Activated naive CD4-positive, alpha-beta T cell treated with anti-CD3 and anti-CD28 coated beads for 36 hours (primary cell): ENCODE data around the gene PPP1R14B. TPM values are rescaled to one million over a fixed set of nuclear protein-coding genes. Genes with fewer than 3 reads are reported as not detected.

Source experiments
- CTCF ChIA-PET: fragments of 350-600 bp; sonication (Branson Sonifier 250); formaldehyde crosslinking; loops from one replicate; lab custom pipeline; 2021; ENCODE audit warnings: antibody characterized with exemption; lab: Charles Lee
- DNase-seq: peaks from one replicate; pipeline ENCODE4 v3.0.0-alpha.2; 2020
- H3K27ac Mint-ChIP-seq: one replicate; pipeline ENCODE4 v1.8.0; 2021; ENCODE audit warnings: mild to moderate bottlenecking, mixed read lengths
- H3K27me3 Mint-ChIP-seq: one replicate; pipeline ENCODE4 v1.8.0; 2021; ENCODE audit warnings: low read depth, mixed read lengths
- H3K36me3 Mint-ChIP-seq: one replicate; pipeline ENCODE4 v1.8.0; 2021; ENCODE audit warnings: low read depth, mixed read lengths
- H3K4me1 Mint-ChIP-seq: one replicate; pipeline ENCODE4 v1.8.0; 2021; ENCODE audit warnings: low read depth, mixed read lengths
- H3K4me3 Mint-ChIP-seq: one replicate; pipeline ENCODE4 v1.8.0; 2021; ENCODE audit warnings: mild to moderate bottlenecking, moderate library complexity, mixed read lengths
- H3K9me3 Mint-ChIP-seq: one replicate; pipeline ENCODE4 v1.8.0; 2021; ENCODE audit warnings: mixed read lengths
- intact Hi-C: fragments of 100-400 bp; cut with micrococcal nuclease; formaldehyde crosslinking; loops from one replicate; pipeline ENCODE4 v1.15.1; 2023
- total RNA-seq, 2 experiments: library from RNA; stranded (reverse); gene quantifications; one replicate each; pipeline ENCODE4 v1.2.3, GENCODE V29; 2021

The PPP1R14B gene
- total RNA-seq, 2 experiments from 2014 or later = 216 to 227 TPM

DNA sequence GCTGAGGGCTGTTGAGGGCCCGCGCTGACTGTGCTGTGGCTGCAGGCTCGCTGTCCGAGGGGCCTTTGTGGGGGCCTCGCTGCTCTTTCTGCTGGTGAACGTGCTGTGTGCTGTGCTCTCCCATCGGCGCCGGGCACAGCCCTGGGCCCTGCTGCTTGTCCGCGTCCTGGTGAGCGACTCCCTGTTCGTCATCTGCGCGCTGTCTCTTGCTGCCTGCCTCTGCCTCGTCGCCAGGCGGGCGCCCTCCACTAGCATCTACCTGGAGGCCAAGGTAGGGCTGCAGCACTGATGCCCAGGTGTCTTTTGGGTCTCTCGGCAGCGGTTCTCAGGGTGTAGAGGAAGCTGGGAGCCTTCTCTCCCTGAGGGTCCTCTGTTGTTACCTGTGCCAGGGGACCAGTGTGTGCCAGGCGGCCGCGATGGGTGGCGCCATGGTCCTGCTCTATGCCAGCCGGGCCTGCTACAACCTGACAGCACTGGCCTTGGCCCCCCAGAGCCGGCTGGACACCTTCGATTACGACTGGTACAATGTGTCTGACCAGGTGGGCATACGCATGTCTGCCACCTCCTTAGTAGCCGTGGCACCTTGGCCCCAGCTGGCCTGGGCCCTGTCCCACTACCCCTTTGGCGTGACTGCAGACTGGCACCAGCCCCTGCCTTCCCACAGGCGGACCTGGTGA, 41.1 kb upstream of the PPP1R14B start:
- peaks cover 12% of the 10 kb centered on the region for H3K27me3 Mint-ChIP-seq
- H3K4me3 Mint-ChIP-seq = no peak overlapping the region
- H3K9me3 Mint-ChIP-seq = no peaks in the 10 kb centered on the region
- H3K36me3 Mint-ChIP-seq = peaks cover 2% of the 10 kb centered on the region
- intact Hi-C loops = no loop called here
- DNase-seq = no peak
- H3K4me1 Mint-ChIP-seq = peaks cover 17% of the 10 kb centered on the region
- no peak overlapping the region for H3K27ac Mint-ChIP-seq
- CTCF ChIA-PET = interaction anchor here (0.6 to 1.5 kb wide), 3 partner anchors 13 to 17 kb away, joined by 3 to 4 read pairs (median 3); partner anchors contain the start of gene CATSPERZ

DNA sequence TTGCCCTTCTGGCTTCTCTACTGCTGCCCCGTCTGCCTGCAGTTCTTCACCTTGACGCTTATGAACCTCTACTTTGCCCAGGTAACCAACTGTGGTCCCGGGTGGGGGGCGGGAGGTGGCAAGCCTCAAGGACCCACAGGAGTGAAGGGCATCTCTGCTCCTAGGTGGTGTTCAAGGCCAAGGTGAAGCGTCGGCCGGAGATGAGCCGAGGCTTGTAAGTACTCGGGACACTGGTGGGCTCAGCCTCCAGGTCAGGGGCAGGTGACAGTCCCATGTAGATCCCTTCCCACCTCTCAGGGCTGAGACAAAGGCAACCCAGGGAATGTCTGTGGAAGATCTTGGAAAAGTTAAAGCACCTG, 40.0 kb upstream of the PPP1R14B start:
- H3K4me3 Mint-ChIP-seq = peak overlapping the region; percentile 71
- intact Hi-C loops = no loop called here
- H3K27me3 Mint-ChIP-seq = peaks cover 8% of the 10 kb centered on the region
- peak overlapping the region; percentile 22 for H3K27ac Mint-ChIP-seq
- peaks cover 19% of the 10 kb centered on the region for H3K4me1 Mint-ChIP-seq
- peaks cover 4% of the 10 kb centered on the region for H3K36me3 Mint-ChIP-seq
- CTCF ChIA-PET = interaction anchor here (1.0 kb wide), 2 partner anchors 16 to 17 kb away, joined by 3 read pairs; no protein-coding TSS in a partner anchor
- H3K9me3 Mint-ChIP-seq = no peaks in the 10 kb centered on the region
- DNase-seq = no peak

DNA sequence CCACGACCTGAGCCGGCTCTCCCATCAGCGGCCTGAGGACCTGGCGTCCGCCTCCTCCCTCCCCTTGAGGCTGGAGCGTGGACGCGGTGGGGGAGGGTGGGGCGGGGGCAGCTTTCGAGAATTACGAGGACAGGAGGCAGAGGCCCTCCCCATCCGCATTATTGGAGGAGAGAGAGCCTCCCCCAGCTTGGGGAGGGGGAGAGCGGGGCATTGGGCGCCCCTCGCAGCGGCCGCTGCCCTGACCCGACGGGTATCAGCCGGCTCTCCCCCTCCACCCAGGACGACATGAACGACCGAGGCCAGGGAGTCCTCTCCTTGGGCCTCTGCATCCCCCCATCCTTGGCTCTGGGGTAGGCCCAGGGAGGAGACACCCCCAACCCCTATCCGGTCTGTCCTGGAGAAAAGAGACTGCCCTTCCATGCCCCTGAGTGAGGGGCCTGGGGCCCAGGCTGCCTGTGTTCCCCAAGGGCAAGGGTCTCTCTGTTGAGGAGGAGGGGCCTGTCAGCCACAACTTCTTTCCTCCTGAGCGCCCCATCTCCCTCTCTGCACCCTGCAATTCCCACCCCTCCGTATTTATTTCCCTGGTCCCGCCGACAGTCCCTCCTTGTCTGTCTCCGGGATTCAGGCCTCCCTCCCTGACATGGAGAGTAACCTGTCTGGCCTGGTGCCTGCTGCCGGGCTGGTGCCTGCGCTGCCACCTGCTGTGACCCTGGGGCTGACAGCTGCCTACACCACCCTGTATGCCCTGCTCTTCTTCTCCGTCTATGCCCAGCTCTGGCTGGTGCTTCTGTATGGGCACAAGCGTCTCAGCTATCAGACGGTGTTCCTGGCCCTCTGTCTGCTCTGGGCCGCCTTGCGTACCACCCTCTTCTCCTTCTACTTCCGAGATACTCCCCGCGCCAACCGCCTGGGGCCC, 39.4 kb upstream of the PPP1R14B start:
- intact Hi-C loops = loop anchor here (1.0 to 2.0 kb wide), 5 partner anchors 16 to 79 kb away; partner anchors contain the start of genes ESRRA, FKBP2 and PRDX5
- Mint-ChIP-seq H3K27me3 (peaks cover 7% of the 10 kb centered on the region), H3K4me1 (peaks cover 21% of the 10 kb centered on the region), H3K27ac (peak overlapping the region; percentile 22), H3K4me3 (peak overlapping the region; percentile 71), H3K36me3 (peaks cover 4% of the 10 kb centered on the region), H3K9me3 (no peaks in the 10 kb centered on the region)
- CTCF ChIA-PET = interaction anchor here (1.0 to 3.1 kb wide), 5 partner anchors 15 to 48 kb away, joined by 3 to 12 read pairs (median 3); no protein-coding TSS in a partner anchor
- DNase-seq = peak; percentile 44

DNA sequence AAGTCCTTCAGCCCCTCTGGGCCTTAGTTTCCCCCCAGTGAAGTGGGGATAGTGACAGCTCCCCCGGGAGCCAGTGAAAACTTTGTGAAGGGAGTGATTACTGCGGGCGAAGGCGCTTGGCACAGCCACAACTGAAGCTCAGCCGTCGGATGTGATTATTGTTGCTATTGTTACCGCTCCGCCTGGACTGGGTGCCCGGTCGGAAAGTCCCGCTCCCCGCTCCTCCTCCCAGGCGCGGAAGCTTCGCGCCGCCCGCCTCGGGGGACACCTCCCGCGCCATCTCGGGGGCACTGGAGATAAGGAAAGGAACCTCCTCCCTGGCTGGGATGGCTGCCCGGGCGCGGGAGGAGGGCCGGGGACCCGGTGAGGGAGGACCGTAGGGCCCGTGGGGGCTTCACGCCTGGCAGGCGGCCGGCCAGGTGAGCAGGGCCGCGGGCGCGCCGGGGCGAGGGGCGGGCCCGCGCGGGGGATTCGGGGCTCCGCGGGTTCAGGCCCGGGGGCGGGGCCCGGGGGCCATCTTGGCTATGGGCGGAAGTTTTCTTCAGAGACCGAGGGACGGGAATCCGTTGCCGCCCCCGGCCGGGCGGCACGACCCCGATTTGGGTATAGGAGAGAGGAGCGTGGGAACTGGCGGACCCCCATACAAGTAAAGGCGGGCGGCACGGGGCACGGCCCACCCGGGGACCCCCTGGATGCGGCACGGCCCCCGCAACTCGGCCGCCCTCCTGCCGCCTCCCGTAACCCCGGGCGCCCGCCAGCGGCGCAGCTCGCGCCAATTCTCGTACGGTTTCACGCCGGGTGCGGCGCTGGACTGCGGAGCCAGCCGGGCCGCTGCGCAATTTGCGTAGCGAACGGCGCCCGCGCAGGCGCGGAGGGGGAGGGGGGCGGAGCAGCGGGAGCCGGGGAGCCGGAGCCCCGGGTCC, 38.5 kb upstream of the PPP1R14B start, which contains the start of gene GPR137:
TSS of gene GPR137 (plus strand) at position 887 of the 923 bp plus-strand sequence. CDS start 677 bp downstream, outside the sequence.
- no peaks in the 10 kb centered on the region for H3K9me3 Mint-ChIP-seq
- peaks cover 17% of the 10 kb centered on the region for H3K4me1 Mint-ChIP-seq
- no peaks in the 10 kb centered on the region for H3K27me3 Mint-ChIP-seq
- DNase-seq = peak; percentile 87
- H3K4me3 Mint-ChIP-seq = peak within 1 kb of the TSS; percentile 82
- intact Hi-C loops = loop anchor here (1.0 to 2.0 kb wide), 7 partner anchors 15 to 78 kb away; partner anchors contain the start of genes ESRRA, FKBP2, NUDT22 and PPP1R14B
- CTCF ChIA-PET = interaction anchor here (0.8 to 3.1 kb wide), 5 partner anchors 16 to 79 kb away, joined by 3 to 12 read pairs (median 5); partner anchors contain the start of gene FERMT3
- H3K27ac Mint-ChIP-seq = peak within 1 kb of the TSS; percentile 90
- H3K36me3 Mint-ChIP-seq = peaks cover 5% of the 10 kb centered on the region

DNA sequence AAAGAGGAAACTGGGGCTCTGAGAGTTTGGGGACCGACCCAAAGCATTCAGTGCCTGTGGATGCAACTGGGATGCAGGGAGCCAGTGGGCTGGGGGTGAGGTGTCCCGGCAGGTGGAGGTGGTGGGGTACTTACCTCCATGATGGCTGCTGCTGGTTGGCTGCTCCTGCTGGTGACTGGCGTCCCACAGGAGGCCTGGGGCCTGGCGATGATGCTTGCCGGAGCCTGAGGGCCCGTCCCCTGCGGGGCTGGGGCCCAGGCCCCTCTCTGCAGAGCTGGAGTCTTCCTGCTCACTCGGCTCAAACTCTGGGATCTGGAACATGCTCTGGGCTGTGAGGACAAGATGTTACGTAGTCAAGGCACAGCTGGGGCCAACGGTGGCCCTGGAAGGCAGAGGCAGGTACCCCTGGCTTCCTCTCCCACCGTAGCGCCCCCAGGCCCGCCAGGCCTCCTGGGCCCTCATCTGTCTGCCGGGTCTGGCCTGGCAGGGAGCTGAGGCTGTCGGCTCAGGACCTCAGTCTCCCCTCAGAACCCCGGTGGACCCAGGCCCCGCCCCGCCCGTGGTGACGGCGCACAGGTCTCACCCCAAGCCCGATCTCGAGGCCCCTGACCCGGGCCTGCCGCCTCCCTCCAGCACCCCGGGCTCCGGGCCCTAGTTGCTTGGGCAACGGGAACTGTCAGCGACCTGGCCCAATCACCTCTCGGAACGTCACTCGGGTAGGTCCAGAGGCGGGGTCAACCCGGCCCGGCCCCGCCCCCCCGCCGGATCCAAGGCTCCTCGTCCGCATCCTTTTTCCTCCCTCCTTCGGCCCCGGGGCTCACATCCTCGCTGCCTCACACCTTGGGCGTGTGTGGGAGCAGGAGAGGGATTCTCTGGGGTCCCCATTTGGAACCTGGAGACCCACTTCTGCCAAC, 37.6 kb upstream of the PPP1R14B start, which contains the start of gene BAD:
TSS of gene BAD (minus strand) at position 618 of the 914 bp plus-strand sequence. CDS start at position 321, 297 bp downstream.
- H3K4me1 Mint-ChIP-seq = peaks cover 17% of the 10 kb centered on the region
- peak within 1 kb of the TSS; percentile 82 for H3K4me3 Mint-ChIP-seq
- DNase-seq = peak; percentile 95
- CTCF ChIA-PET = interaction anchor here (0.8 to 3.1 kb wide), 5 partner anchors 17 to 78 kb away, joined by 4 to 12 read pairs (median 5); partner anchors contain the start of gene FERMT3
- no peaks in the 10 kb centered on the region for H3K9me3 Mint-ChIP-seq
- H3K27ac Mint-ChIP-seq = peak within 1 kb of the TSS; percentile 90
- H3K36me3 Mint-ChIP-seq = peaks cover 5% of the 10 kb centered on the region
- intact Hi-C loops = loop anchor here (1.0 to 2.0 kb wide), 3 partner anchors 38 to 58 kb away; partner anchors contain the start of genes FKBP2, NUDT22, PPP1R14B and TRPT1
- no peaks in the 10 kb centered on the region for H3K27me3 Mint-ChIP-seq

DNA sequence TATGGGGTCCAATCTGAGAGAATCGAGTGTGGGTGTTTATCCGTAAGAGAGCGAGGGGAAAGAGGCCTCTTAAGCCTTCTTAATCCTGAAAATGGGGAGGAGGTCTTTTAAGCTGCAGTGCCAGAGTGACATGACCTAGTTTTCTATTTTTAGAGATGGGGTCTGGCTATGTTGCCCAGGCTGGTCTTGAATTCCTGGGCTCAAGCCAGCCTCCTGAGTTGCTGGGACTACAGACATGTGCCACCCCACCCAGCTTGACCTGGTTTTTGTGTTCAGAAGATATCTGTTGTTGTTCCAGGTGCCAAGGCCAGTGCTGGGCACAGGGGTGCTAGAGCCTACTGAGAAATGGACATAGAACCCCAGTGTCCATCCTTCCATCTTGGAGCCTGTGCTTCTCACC, 36.3 kb upstream of the PPP1R14B start:
- DNase-seq = no peak
- no peaks in the 10 kb centered on the region for H3K9me3 Mint-ChIP-seq
- intact Hi-C loops = no loop called here
- peak overlapping the region; percentile 30 for H3K27ac Mint-ChIP-seq
- peak overlapping the region; percentile 80 for H3K4me3 Mint-ChIP-seq
- CTCF ChIA-PET = interaction anchor here (1.2 to 3.1 kb wide), 3 partner anchors 18 to 77 kb away, joined by 4 to 12 read pairs (median 6); partner anchors contain the start of gene FERMT3
- peaks cover 17% of the 10 kb centered on the region for H3K4me1 Mint-ChIP-seq
- H3K27me3 Mint-ChIP-seq = no peaks in the 10 kb centered on the region
- peaks cover 11% of the 10 kb centered on the region for H3K36me3 Mint-ChIP-seq

DNA sequence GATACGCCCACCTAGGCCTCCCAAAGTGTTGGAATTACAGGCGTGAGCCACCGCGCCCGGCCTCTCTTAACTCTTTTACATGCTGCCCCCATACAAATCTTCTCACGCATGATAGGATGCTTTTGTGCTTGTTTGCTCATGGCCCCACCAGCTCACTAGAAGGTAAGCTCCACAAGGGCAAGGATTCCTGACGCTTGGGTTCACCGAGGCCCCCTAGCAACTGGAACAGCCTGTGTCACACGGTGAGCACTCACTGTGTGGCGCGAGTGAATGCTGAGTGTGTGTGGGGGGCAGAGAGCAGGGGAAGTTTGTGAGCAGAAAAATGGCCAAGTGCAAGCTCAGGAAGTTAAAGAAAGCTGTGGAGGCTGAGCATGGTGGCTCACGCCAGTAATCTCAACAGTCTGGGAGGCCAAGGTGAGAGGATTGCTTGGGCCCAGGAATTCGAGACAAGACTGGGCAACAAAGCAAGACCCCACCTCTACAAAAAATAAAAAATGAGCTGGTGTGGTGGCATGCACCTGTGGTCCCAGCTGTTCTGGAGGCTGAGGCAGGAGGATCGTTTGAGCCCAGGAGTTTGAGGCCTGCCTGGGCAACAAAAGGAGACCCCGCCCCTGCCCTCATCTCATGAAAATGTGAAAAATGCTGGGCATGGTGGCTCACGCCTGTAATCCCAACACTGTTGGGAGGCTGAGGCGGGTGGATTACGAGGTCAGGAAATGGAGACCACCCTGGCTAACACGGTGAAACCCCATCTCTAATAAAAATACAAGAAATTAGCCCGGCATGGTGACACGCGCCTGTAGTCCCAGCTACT, 35.4 kb upstream of the PPP1R14B start:
- no peaks in the 10 kb centered on the region for H3K9me3 Mint-ChIP-seq
- H3K4me3 Mint-ChIP-seq = no peak overlapping the region
- intact Hi-C loops = no loop called here
- H3K27ac Mint-ChIP-seq = no peak overlapping the region
- DNase-seq = no peak
- H3K4me1 Mint-ChIP-seq = peaks cover 17% of the 10 kb centered on the region
- CTCF ChIA-PET = interaction anchor here (0.8 to 1.4 kb wide), 2 partner anchors 18 to 20 kb away, joined by 6 to 8 read pairs; no protein-coding TSS in a partner anchor
- H3K36me3 Mint-ChIP-seq = peaks cover 11% of the 10 kb centered on the region
- no peaks in the 10 kb centered on the region for H3K27me3 Mint-ChIP-seq

DNA sequence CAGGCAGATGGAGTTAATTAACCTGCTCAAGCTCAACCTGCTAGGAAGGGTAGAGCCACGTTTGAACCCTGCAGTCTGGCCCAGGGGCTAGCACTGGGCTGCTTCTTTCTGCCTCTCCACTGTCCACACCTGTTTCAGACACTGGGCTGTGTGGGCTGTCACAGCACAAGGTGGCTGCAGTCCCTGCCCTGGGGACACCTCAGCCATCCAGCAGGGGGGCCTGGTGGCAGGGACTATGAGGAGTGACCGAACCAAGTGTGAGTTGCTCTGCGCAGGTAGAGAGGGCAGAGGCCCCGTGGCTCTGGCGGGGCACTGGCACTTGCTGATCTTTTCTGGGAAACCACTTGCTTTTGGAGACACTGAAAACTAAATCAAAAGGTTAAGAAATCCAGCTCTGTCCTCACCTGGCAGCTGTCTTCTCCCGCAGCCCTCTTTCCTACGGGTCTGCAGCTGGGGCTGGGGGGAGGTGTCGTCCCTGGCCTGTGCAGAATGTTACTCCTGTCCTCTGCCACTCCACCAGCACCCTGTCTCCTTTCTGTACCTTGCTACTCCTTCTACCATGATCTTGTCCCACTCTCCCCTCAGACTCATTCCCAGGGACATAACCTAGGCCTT, 31.9 kb upstream of the PPP1R14B start:
- Mint-ChIP-seq H3K36me3 (peaks cover 11% of the 10 kb centered on the region), H3K4me1 (peaks cover 7% of the 10 kb centered on the region), H3K27ac (no peak overlapping the region), H3K27me3 (no peaks in the 10 kb centered on the region), H3K9me3 (no peaks in the 10 kb centered on the region), H3K4me3 (no peak overlapping the region)
- CTCF ChIA-PET = interaction anchor here (0.6 to 1.6 kb wide), 2 partner anchors 23 to 133 kb away, joined by 4 to 5 read pairs; no protein-coding TSS in a partner anchor
- intact Hi-C loops = no loop called here
- no peak for DNase-seq

DNA sequence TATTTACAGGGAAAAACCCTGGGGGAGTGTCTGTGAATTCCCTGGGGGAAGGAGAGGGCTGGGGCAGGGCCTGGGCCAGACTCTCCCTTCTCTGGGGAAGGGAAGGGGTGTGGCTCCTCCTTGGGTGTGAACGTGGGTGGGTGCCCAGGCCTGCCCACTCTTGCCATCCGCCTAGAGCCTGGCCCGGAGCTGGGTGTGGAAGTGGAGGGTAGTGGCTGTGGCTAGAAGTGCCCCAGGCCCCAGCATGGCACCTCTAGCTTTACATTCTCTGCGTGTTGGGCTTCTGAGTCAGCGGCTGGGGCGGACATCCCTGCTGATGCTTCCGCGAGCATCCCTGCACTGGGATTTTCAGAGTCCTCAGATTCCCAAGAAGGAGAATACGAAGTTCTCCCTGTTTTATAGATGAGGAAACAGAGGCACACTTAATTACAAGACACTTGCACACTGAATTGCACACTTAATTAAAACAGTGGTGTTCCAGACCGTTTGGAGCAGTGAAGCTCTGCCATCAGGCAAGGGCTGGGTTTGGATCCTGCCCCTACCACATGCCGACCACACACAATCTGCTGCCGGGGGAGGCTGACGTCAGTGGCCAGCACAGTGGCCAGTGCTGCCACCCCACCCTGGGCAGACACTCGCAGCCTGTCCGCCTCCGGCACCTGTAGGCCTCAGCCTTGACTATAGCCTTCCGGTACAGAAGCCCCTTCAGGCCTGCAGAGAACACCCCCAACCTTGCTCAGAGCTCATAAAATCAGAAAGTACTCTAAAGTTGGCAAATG, 30.1 kb upstream of the PPP1R14B start:
- intact Hi-C loops = no loop called here
- H3K27ac Mint-ChIP-seq = no peak overlapping the region
- no peak overlapping the region for H3K4me3 Mint-ChIP-seq
- H3K27me3 Mint-ChIP-seq = no peaks in the 10 kb centered on the region
- H3K4me1 Mint-ChIP-seq = peaks cover 7% of the 10 kb centered on the region
- no peak for DNase-seq
- H3K36me3 Mint-ChIP-seq = peaks cover 7% of the 10 kb centered on the region
- no peaks in the 10 kb centered on the region for H3K9me3 Mint-ChIP-seq
- CTCF ChIA-PET = interaction anchor here (1.1 to 1.7 kb wide), 2 partner anchors 28 to 71 kb away, joined by 3 to 4 read pairs; no protein-coding TSS in a partner anchor
